ENCODE results near the gene LINGO3. TPM values are rescaled to one million over a fixed set of nuclear protein-coding genes. Genes with fewer than 3 reads are reported as not detected.

Gene LINGO3
- total RNA-seq, 1 donor from 2014 or later, result 0.60 TPM

DNA sequence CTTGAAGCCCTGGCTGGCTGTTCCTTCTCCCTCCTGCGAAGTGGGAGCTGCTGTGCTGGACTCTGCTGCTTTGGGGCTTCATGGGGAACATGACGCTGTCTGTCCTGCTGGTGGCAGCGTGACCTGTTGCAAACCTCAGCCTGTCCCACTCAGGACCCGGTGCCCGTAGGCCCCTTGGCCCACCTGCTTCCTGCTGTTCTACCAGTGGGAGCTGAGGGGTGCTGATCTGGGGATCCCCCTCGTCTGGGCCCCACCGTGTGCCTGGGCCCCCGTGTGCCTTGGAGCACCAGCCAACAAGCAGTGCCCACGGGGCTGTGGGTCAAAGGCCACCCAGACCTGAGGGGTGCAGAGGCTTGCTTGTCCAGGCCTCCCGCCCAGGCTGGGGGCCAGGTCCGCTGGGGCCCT lies 25.9 kb upstream of the LINGO3 start:
- H3K9me3 Mint-ChIP-seq, result no peaks in the 10 kb centered on the region
- no peaks in the 10 kb centered on the region for H3K27me3 Mint-ChIP-seq (ENCODE audit: low read depth)

DNA sequence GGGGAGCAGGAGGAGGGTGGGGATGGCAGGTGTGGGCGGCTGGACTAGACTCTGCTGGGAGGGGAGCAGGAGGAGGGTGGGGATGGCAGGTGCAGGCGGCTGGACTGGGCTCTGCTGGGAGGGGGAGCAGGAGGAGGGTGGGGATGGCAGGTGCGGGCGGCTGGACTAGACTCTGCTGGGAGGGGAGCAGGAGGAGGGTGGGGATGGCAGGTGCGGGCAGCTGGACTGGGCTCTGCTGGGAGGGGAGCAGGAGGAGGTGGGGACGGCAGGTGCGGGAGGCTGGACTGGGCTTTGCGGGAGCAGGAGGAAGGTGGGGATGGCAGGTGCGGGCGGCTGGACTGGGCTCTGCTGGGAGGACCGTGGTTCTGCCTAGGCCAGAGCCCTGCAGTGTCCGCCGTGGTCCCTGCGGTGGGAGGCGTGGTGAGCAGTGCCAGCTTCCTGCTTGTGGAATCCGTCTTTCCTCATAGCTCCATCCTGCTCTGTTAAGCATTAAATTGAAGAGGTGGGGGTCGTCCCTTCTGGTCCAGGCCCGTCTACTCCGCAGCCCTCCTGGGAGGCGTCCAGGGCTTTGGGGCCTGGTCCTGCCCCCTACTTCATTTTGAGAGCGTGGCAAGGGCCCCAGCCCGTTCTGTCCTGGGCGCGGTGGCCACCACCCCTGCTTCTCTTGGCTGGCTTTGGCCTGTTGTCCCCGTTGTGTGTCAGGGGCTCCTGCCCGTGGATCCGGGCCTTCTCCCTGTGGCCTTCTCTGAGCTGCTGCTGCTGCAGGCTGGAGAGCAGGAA lies 25.3 kb upstream of the LINGO3 start:
- peak overlapping the region; percentile 79 for H3K27ac Mint-ChIP-seq
- peaks cover 69% of the 10 kb centered on the region for H3K4me1 Mint-ChIP-seq
- no peak overlapping the region for H3K4me3 Mint-ChIP-seq
- DNase-seq (ENCODE audit: low spot score in 2 of 2, unreplicated experiment in 2 of 2), result no peak
- no peaks in the 10 kb centered on the region for H3K27me3 Mint-ChIP-seq (ENCODE audit: low read depth)
- TF ChIP-seq, protein P1, sequence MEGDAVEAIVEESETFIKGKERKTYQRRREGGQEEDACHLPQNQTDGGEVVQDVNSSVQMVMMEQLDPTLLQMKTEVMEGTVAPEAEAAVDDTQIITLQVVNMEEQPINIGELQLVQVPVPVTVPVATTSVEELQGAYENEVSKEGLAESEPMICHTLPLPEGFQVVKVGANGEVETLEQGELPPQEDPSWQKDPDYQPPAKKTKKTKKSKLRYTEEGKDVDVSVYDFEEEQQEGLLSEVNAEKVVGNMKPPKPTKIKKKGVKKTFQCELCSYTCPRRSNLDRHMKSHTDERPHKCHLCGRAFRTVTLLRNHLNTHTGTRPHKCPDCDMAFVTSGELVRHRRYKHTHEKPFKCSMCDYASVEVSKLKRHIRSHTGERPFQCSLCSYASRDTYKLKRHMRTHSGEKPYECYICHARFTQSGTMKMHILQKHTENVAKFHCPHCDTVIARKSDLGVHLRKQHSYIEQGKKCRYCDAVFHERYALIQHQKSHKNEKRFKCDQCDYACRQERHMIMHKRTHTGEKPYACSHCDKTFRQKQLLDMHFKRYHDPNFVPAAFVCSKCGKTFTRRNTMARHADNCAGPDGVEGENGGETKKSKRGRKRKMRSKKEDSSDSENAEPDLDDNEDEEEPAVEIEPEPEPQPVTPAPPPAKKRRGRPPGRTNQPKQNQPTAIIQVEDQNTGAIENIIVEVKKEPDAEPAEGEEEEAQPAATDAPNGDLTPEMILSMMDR (IDR thresholded peaks at IDR 0.05; ENCODE audit: unreplicated experiment), result no peak
- no peaks in the 10 kb centered on the region for H3K9me3 Mint-ChIP-seq
- peaks cover 9% of the 10 kb centered on the region for H3K36me3 Mint-ChIP-seq

More for the DNA sequence above, 25.9 kb upstream of the LINGO3 start:
- TF ChIP-seq, protein P1 (IDR thresholded peaks at IDR 0.05; ENCODE audit: unreplicated experiment), result no peak
- Mint-ChIP-seq H3K4me1 (peaks cover 69% of the 10 kb centered on the region), H3K36me3 (peaks cover 9% of the 10 kb centered on the region), H3K4me3 (no peak overlapping the region), H3K27ac (peak overlapping the region; percentile 79)
- DNase-seq (ENCODE audit: low spot score in 2 of 2, unreplicated experiment in 2 of 2), result no peak

DNA sequence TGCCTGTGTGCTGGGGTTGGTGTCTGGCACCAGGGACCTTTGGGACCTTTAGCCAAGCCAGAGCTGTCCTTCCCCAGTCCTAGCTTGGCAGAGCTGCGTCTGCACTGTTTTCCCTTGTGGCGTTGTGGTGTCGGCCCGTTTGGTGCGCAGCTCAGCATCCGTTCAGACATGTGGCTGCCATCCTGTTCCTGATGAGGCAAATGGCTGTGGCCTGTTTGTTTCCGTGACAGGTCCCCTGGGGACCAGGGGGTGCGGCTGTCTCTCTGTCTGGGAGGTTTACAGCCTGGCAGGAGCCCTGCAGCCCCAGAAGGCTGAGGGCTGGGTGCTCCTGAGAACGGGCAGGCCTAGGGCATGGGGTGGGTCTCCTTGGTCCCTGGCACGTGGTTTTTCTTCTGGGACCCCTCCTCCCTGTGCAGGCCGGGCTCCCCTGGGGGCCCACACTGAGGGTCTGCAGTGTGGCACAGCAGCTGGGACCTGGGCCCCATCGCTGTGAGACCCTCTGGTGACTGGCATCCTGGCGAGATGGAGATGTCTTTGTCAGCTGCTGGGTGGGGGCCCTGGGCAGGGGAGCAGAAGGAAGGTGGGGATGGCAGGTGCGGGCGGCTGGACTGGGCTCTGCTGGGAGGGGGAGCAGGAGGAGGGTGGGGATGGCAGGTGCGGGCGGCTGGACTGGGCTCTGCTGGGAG lies 24.5 kb upstream of the LINGO3 start:
- Mint-ChIP-seq H3K36me3 (peaks cover 6% of the 10 kb centered on the region), H3K27ac (peak overlapping the region; percentile 71), H3K4me3 (no peak overlapping the region), H3K27me3 (ENCODE audit: low read depth) (no peaks in the 10 kb centered on the region), H3K4me1 (peaks cover 66% of the 10 kb centered on the region), H3K9me3 (no peaks in the 10 kb centered on the region)
- no peak for DNase-seq (ENCODE audit: low spot score in 2 of 2, unreplicated experiment in 2 of 2)
- TF ChIP-seq, protein P1 (IDR thresholded peaks at IDR 0.05; ENCODE audit: unreplicated experiment), result no peak

DNA sequence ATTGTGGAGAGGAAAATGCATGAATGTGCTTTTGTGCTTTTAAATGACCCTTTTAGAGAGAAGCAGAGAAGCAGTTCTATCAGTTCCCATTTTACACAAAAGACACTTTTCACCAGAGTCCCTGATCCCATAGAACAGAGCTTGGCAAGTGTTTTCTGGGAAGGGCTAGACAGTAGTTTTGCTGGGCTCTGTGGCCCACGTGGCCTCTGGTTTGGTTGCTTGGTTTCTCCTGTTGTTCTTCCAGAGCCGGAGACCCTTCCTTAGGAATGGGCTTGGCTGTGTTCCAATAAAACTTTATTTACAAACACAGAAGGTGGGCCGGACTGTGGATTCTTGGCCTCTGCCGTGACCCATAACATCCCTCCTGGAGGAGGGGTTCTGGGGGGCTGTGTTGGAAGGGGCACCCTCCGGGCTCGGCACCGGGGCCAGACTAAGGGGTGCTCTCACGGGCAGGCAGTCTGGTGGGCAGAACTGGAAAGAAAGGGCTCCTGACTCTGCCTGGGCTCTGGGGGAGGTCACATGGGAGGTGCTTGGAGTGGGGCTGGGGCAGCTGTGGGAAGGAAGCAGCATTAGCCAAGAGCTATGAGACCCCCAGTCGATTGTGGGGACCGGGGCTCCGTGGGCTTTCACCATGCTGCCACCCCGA lies 23.8 kb upstream of the LINGO3 start:
- Mint-ChIP-seq H3K27ac (peak overlapping the region; percentile 86), H3K9me3 (no peaks in the 10 kb centered on the region), H3K4me3 (peak overlapping the region; percentile 97), H3K27me3 (ENCODE audit: low read depth) (no peaks in the 10 kb centered on the region), H3K4me1 (peaks cover 65% of the 10 kb centered on the region), H3K36me3 (peaks cover 4% of the 10 kb centered on the region)
- DNase-seq (ENCODE audit: low spot score in 2 of 2, unreplicated experiment in 2 of 2), result no peak
- TF ChIP-seq, protein P1 (IDR thresholded peaks at IDR 0.05; ENCODE audit: unreplicated experiment), result no peak

DNA sequence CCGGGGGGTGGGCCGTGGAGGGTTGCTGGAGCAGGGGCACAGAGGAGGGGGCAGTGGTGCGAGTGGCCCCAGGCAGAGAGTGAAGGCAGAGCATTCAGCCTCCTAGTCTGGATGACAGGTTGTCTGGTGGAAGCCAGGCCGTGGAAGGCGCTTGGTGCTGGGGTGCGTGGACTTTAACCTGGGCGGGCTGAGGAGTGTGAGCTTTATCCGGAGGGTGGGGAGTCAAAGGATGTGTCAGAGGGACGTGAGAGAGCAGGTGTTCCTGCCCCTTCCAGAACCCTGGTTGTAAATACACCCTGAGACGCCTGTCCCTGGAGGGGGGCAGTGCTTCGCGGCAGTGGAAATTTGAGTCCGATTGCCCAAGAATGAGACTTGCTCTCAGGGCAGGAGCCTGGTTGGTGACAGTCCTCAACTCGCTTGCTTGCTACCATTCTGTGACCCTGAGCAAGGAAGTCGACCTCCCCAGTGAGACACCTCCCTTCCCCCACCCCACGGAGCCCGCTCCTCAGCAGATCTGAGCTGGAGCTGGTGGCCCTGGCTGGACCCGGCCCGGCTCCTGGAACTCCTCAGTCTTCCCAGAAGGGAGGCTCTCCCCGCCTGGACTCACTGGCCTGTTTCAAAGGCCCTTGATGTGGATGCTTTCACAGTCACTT lies 22.8 kb upstream of the LINGO3 start:
- peak overlapping the region; percentile 97 for H3K4me3 Mint-ChIP-seq
- peak overlapping the region; percentile 86 for H3K27ac Mint-ChIP-seq
- H3K4me1 Mint-ChIP-seq, result peaks cover 62% of the 10 kb centered on the region
- no peak for DNase-seq (ENCODE audit: low spot score in 2 of 2, unreplicated experiment in 2 of 2)
- H3K27me3 Mint-ChIP-seq (ENCODE audit: low read depth), result no peaks in the 10 kb centered on the region
- H3K36me3 Mint-ChIP-seq, result peaks cover 6% of the 10 kb centered on the region
- TF ChIP-seq, protein P1 (IDR thresholded peaks at IDR 0.05; ENCODE audit: unreplicated experiment), result no peak
- H3K9me3 Mint-ChIP-seq, result no peaks in the 10 kb centered on the region
